HFF-Myc (cell line): Measurements from ENCODE around the gene CISD2.

Experiments
- DNase-seq: peaks from one replicate; pipeline ENCODE4 v3.0.0-alpha.2; 2011; ENCODE audit warnings: low read depth; ENCODE audit errors: extremely low read depth
- H3K4me3 ChIP-seq: replicated peaks from 2 replicates; pipeline ENCODE4 v1.5.1; 2011; ENCODE audit warnings: low read depth, mild to moderate bottlenecking, control low read depth, low read length
- TF ChIP-seq, protein P1 (sequence below): IDR thresholded peaks from 2 replicates; pipeline ENCODE4 v1.5.1; 2012; ENCODE audit warnings: mild to moderate bottlenecking, low read depth, low read length, control low read depth; ENCODE audit errors: missing control alignments

Gene CISD2

DNA sequence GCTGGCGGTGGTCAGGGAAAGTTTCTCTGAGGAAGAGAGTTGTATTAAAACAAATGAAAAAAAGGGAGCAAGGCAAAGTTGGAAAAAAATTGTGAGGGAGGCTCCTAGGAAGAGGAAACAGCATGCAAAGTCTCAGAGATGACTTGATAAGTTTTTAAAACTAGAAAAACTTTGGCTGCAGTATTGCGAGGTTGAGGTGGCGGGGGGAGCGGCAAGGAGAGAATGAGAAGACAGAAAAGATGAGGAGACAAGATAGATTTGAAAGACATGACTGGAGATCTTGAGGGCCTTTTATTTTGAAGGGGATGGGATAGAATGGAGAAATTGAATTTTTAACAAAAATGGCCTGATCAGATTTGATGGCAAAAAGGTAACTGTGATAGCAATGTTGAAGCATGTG lies 36.7 kb upstream of the CISD2 start:
- TF ChIP-seq, protein P1, sequence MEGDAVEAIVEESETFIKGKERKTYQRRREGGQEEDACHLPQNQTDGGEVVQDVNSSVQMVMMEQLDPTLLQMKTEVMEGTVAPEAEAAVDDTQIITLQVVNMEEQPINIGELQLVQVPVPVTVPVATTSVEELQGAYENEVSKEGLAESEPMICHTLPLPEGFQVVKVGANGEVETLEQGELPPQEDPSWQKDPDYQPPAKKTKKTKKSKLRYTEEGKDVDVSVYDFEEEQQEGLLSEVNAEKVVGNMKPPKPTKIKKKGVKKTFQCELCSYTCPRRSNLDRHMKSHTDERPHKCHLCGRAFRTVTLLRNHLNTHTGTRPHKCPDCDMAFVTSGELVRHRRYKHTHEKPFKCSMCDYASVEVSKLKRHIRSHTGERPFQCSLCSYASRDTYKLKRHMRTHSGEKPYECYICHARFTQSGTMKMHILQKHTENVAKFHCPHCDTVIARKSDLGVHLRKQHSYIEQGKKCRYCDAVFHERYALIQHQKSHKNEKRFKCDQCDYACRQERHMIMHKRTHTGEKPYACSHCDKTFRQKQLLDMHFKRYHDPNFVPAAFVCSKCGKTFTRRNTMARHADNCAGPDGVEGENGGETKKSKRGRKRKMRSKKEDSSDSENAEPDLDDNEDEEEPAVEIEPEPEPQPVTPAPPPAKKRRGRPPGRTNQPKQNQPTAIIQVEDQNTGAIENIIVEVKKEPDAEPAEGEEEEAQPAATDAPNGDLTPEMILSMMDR = no peak
- no peak for DNase-seq
- no peak overlapping the region for H3K4me3 ChIP-seq

DNA sequence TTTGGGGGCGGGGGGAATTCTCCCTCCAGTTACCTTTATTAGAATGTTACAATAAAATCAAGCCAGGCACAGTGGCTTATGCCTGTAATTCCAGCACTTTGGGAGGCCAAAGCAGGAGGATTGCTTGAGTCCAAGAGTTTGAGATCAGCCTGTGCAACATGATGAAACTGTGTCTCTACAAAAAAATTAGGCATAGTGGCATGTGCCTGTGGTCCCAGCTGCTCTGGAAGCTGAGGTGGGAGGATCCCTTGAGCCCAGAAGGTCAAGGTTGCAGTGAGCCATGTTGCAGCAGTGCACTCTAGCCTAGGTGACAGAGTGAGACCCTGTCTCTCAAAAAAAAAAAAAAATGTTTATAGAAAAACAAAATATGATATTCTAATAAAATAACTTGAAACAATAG lies 36.1 kb upstream of the CISD2 start:
- H3K4me3 ChIP-seq = no peak overlapping the region
- DNase-seq = no peak
- TF ChIP-seq, protein P1 = no peak

DNA sequence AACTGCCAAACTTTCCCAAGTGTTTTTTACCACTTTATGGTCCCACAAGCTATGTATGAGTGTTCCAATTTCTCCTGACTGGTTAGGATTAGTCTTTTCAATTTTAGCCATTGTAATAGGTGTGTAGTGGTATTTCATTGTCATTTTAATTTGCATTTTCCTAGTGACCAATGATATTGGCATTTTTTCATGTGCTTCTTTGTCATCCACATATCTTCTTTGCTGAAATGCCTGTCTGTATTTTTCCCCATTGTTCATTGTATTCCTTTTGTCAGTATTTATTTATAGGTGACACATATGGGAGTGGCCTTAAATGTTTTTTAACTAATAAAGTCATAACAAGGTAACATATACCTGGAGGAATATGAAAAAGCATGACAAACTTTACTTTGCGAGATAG lies 32.2 kb upstream of the CISD2 start:
- TF ChIP-seq, protein P1 = no peak
- no peak for DNase-seq
- no peak overlapping the region for H3K4me3 ChIP-seq

DNA sequence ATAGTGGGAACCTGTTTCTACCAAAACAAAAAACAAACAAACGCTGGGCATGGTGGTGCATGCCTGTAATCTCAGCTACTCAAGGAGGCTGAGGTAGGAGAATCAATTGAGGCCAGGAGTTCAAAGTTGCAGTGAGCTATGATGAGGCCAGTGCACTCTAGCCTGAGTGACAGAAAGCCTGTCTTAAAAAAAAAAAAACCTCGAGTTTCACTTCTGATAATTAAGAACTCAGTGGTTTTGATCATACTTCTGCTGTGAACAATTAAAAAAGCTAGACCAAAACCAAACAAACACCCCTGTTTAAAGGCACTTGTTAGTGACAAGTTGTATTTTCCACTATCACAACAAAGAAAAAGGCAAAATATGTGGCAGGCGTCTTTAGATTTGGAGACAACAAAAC lies 26.4 kb upstream of the CISD2 start:
- DNase-seq = no peak
- no peak overlapping the region for H3K4me3 ChIP-seq
- TF ChIP-seq, protein P1 = no peak

DNA sequence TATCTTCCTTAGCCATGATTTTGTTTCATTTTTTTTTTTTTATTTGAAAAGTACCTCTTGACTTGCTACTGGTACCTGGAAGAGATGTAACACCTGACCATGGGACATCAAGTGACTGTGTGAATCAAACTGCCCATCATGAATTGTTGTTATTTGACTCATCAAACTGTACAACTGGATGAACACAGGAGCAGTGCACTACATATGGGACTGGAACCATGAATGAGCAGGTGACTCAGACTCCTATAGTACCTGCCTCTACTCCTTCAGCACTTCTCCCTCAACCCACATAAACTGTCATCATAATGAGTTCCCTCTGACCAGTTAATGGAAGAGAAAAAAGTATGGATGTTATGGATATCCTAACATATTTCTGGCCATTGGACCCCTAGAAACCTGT lies 25.5 kb upstream of the CISD2 start:
- H3K4me3 ChIP-seq = no peak overlapping the region
- TF ChIP-seq, protein P1 = no peak
- no peak for DNase-seq

DNA sequence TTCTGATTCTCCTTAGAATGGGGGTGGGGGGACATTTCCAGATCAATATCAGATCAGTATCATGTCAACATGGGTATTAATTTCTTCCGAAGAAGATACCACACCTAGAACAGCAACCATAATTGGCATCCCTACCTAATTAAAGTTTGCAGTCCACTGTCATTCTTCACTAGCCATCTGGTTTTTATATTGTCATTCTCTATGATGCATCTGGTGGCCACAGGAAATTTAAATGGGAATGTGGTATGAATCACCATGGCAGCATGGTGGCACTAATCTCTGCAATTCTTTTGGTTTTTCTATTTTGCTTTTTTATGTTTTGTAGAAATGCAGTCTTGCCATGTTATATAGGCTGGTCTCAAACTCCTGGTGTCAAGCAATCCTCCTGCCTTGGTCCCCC lies 24.9 kb upstream of the CISD2 start:
- no peak for DNase-seq
- TF ChIP-seq, protein P1 = no peak

DNA sequence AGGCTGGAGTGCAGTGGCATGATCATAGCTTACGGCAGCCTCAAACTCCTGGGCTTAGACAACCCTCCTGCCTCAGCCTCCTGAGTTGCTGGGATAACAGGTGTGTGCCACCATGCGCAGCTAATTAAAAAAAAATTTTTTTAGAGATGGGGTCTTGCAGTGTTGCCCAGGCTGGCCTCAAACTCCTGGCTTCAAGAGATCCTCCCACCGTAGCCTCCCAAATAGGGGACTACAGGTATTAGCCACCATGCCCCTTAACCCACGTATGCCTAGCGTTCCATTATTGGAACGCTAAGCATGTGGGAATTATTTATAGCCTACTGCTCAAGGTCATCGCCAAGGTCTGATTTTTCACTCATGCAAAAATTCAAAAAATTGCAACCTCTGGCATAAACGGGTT lies 21.1 kb upstream of the CISD2 start:
- H3K4me3 ChIP-seq = no peak overlapping the region
- TF ChIP-seq, protein P1 = no peak
- no peak for DNase-seq

More for the DNA sequence above, 24.9 kb upstream of the CISD2 start:
- no peak overlapping the region for H3K4me3 ChIP-seq
